ENCODE results near the gene BAIAP2. TPM values are rescaled to one million over a fixed set of nuclear protein-coding genes. Genes with fewer than 3 reads are reported as not detected.

The BAIAP2 gene
- total and polyA plus RNA-seq, 2 of the 13 experiments (the other 11 are each of a cell fraction or from before 2014, with no cell fraction given), result 22.5 to 24.0 TPM

DNA sequence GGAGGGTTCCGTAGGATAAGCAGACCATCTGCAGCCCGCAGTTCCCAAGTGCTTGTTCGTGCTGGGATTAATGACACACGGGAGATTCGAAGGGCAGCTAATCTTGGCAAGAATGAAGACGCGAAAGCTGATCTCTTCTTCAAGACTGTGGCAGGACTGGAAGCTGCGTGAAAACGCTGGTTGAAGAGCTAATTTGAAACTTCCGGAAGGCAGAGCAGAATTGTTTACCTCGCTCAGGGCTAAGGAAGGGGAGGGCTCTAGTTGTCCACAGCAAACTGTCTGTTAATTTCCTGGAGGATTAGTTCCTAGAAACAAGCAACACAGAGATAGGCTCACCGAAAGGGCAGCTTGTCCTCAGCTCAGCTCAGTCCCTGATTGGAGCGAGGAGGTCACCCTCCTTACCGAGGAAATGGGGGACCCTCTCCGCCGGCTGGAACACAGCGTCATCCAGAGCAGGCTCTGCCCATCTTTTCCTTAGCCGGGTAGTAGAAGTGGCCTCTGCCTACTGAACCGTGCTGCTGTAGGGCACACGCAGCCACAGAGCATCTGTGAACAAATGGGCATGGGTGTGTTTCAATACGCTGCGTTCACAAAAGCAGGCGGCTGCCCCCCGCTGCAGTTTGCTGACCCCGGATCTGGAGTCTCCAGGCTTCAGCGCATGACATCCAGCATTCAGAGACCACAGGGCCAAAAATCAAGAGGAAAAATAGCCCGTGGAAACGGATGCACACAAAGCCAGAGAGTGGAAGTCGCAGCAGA, 16.7 kb upstream of the BAIAP2 start (continued):
- TF ChIP-seq, protein P1, sequence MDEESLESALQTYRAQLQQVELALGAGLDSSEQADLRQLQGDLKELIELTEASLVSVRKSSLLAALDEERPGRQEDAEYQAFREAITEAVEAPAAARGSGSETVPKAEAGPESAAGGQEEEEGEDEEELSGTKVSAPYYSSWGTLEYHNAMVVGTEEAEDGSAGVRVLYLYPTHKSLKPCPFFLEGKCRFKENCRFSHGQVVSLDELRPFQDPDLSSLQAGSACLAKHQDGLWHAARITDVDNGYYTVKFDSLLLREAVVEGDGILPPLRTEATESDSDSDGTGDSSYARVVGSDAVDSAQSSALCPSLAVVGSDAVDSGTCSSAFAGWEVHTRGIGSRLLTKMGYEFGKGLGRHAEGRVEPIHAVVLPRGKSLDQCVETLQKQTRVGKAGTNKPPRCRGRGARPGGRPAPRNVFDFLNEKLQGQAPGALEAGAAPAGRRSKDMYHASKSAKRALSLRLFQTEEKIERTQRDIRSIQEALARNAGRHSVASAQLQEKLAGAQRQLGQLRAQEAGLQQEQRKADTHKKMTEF (CRISPR knock-in tag; IDR thresholded peaks at IDR 0.05), result no peak
- TF ChIP-seq HDAC2 (CRISPR knock-in tag; IDR thresholded peaks at IDR 0.05) (0 out of 2 replicates have a peak, but pooled peaks have one; percentile 37), FOXO1 (CRISPR knock-in tag; IDR thresholded peaks at IDR 0.05) (peak; percentile 39; the same call in 1 of the 2 replicates), ZSCAN31 (CRISPR knock-in tag; IDR thresholded peaks at IDR 0.05; ENCODE audit: low read depth) (0 out of 2 replicates have a peak, but pooled peaks have one; percentile 31), PITX1 (CRISPR knock-in tag; IDR thresholded peaks at IDR 0.05) (peak; percentile 79), REL (CRISPR knock-in tag; conservative IDR thresholded peaks at IDR 0.05) (no peak), MIER3 (CRISPR knock-in tag; IDR thresholded peaks at IDR 0.05; ENCODE audit: borderline replicate concordance) (peak; percentile 37; the same call in 1 of the 2 replicates), ZBTB21 (CRISPR knock-in tag; IDR thresholded peaks at IDR 0.05) (0 out of 2 replicates have a peak, but pooled peaks have one; percentile 11), GABPA (IDR thresholded peaks at IDR 0.05; ENCODE audit: low read depth, low read length) (no peak), GABPA (CRISPR knock-in tag; IDR thresholded peaks at IDR 0.05; ENCODE audit: low read depth) (peak; percentile 64), SAP130 (CRISPR knock-in tag; IDR thresholded peaks at IDR 0.05; ENCODE audit: low read depth) (peak; percentile 69), MTA1 (CRISPR knock-in tag; IDR thresholded peaks at IDR 0.05; ENCODE audit: borderline replicate concordance) (0 out of 2 replicates have a peak, but pooled peaks have one; percentile 20), KAT8 (CRISPR knock-in tag; IDR thresholded peaks at IDR 0.05) (peak; percentile 48; the same call in 1 of the 2 replicates), ATM (IDR thresholded peaks at IDR 0.05; ENCODE audit: borderline replicate concordance) (no peak), HMGXB4 (CRISPR knock-in tag; IDR thresholded peaks at IDR 0.05; ENCODE audit: borderline replicate concordance in 1 of 2, low read depth in 1 of 2) (0 out of 4 replicates have a peak, but pooled peaks of 1 of the 2 experiments have one; percentile 32), YEATS2 (CRISPR knock-in tag; IDR thresholded peaks at IDR 0.05; ENCODE audit: borderline replicate concordance) (peak; percentile 24; the same call in 1 of the 2 replicates), LCORL (IDR thresholded peaks at IDR 0.05) (no peak), LCORL (CRISPR knock-in tag; IDR thresholded peaks at IDR 0.05) (0 out of 2 replicates have a peak, but pooled peaks have one; percentile 38)
- TF ChIP-seq, protein P2, sequence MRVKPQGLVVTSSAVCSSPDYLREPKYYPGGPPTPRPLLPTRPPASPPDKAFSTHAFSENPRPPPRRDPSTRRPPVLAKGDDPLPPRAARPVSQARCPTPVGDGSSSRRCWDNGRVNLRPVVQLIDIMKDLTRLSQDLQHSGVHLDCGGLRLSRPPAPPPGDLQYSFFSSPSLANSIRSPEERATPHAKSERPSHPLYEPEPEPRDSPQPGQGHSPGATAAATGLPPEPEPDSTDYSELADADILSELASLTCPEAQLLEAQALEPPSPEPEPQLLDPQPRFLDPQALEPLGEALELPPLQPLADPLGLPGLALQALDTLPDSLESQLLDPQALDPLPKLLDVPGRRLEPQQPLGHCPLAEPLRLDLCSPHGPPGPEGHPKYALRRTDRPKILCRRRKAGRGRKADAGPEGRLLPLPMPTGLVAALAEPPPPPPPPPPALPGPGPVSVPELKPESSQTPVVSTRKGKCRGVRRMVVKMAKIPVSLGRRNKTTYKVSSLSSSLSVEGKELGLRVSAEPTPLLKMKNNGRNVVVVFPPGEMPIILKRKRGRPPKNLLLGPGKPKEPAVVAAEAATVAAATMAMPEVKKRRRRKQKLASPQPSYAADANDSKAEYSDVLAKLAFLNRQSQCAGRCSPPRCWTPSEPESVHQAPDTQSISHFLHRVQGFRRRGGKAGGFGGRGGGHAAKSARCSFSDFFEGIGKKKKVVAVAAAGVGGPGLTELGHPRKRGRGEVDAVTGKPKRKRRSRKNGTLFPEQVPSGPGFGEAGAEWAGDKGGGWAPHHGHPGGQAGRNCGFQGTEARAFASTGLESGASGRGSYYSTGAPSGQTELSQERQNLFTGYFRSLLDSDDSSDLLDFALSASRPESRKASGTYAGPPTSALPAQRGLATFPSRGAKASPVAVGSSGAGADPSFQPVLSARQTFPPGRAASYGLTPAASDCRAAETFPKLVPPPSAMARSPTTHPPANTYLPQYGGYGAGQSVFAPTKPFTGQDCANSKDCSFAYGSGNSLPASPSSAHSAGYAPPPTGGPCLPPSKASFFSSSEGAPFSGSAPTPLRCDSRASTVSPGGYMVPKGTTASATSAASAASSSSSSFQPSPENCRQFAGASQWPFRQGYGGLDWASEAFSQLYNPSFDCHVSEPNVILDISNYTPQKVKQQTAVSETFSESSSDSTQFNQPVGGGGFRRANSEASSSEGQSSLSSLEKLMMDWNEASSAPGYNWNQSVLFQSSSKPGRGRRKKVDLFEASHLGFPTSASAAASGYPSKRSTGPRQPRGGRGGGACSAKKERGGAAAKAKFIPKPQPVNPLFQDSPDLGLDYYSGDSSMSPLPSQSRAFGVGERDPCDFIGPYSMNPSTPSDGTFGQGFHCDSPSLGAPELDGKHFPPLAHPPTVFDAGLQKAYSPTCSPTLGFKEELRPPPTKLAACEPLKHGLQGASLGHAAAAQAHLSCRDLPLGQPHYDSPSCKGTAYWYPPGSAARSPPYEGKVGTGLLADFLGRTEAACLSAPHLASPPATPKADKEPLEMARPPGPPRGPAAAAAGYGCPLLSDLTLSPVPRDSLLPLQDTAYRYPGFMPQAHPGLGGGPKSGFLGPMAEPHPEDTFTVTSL (CRISPR knock-in tag; IDR thresholded peaks at IDR 0.05; ENCODE audit: borderline replicate concordance), result peak; percentile 21; the same call in 1 of the 2 replicates
